Measurements from ENCODE around the gene FOXF2. TPM values are rescaled to one million over a fixed set of nuclear protein-coding genes. Genes with fewer than 3 reads are reported as not detected.

Gene FOXF2
- total and polyA plus RNA-seq, 10 of the 15 experiments (the other 5 are each of a cell fraction or from before 2014, with no cell fraction given), result not detected

GRCh38 chr6:1393641-1394283, 4.4 kb downstream of the FOXF2 start (continued):
- no peak for TF ChIP-seq HDGF (IDR thresholded peaks at IDR 0.05)
- TF ChIP-seq MTA2 (IDR thresholded peaks at IDR 0.05; ENCODE audit: low read depth), result no peak
- no peak for TF ChIP-seq HDAC6 (IDR thresholded peaks at IDR 0.05; ENCODE audit: unreplicated experiment)
- TF ChIP-seq E2F8 (IDR thresholded peaks at IDR 0.05; ENCODE audit: low read depth, partially characterized antibody), result no peak
- TF ChIP-seq RUNX3 (IDR thresholded peaks at IDR 0.05; ENCODE audit: low read length), result no peak
- no peak for TF ChIP-seq SPI1 (IDR thresholded peaks at IDR 0.05; ENCODE audit: borderline replicate concordance, insufficient read depth, low read depth, low read length)
- TF ChIP-seq ZNF207 (IDR thresholded peaks at IDR 0.05; ENCODE audit: borderline replicate concordance), result no peak
- TF ChIP-seq MYB (IDR thresholded peaks at IDR 0.05; ENCODE audit: borderline replicate concordance, low read depth, low read length), result no peak
- TF ChIP-seq RFX5 (IDR thresholded peaks at IDR 0.05; ENCODE audit: low read depth, low read length), result no peak
